ENCODE data around the gene CCND1.
A peak's percentile ranks its signal among the peaks of the same experiment; 100 is the strongest.

Gene CCND1

DNA sequence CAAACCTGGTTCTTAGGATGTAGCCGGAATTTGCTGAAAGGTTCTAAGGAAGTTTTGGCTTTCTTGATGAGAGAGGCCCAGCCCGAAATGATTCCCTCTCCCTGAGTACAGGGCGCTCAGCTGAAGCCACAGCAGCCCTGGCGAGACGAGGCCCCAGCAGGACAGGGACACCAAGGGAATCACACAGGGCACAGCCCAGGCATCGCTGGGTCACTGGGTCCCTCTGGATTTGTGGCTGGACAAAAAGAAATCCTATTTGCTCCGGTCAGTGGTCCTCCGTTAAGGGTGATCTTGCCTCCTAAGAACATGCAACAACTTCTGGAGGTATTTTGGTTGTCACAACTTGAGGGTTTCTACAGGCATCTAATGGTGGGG is 56.5 kb downstream of the CCND1 start:
- Histone ChIP-seq H3K27ac (no peak overlapping the region), H3K27me3 (peaks cover 65% of the 10 kb centered on the region), H3K4me3 (no peak overlapping the region)

DNA sequence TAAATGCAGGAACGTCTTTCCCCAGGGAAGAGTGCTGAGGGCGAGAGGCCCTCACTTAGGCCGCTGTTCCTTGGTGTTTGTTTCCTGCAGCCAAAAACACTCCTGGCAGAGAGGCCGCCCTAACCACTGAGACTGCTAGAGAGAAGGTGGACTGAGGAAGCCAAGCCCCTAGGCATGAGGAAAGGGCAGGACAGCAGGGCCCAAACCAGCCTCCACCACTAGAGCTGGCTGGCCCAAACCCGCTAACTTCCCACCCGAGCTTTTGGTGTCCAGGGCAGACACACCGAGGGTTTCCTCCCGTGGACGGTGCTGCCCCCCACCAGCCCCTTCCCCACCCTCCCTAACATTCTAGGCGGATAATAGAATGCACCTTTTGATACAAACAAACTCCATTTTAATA is 56.9 kb downstream of the CCND1 start:
- Histone ChIP-seq H3K4me1 (peaks cover 53% of the 10 kb centered on the region), H3K9me3 (no peaks in the 10 kb centered on the region), H3K4me3 (no peak overlapping the region), H3K36me3 (no peaks in the 10 kb centered on the region), H3K27me3 (peaks cover 69% of the 10 kb centered on the region), H4K20me1 (peaks cover 47% of the 10 kb centered on the region), H3K4me2 (peak overlapping the region; percentile 54), H3K27ac (no peak overlapping the region), H3K9ac (no peak overlapping the region)
- TF ChIP-seq Cebpa-rat (IDR thresholded peaks at IDR 0.05): no peak

More for the DNA sequence above, 56.5 kb downstream of the CCND1 start:
- Histone ChIP-seq H4K20me1 (peaks cover 43% of the 10 kb centered on the region), H3K4me1 (peaks cover 51% of the 10 kb centered on the region), H3K9ac (no peak overlapping the region), H3K36me3 (no peaks in the 10 kb centered on the region), H3K4me2 (peak overlapping the region; percentile 54), H3K9me3 (no peaks in the 10 kb centered on the region; the same call in 1 of the 2 replicates)
- TF ChIP-seq Cebpa-rat (IDR thresholded peaks at IDR 0.05): no peak

DNA sequence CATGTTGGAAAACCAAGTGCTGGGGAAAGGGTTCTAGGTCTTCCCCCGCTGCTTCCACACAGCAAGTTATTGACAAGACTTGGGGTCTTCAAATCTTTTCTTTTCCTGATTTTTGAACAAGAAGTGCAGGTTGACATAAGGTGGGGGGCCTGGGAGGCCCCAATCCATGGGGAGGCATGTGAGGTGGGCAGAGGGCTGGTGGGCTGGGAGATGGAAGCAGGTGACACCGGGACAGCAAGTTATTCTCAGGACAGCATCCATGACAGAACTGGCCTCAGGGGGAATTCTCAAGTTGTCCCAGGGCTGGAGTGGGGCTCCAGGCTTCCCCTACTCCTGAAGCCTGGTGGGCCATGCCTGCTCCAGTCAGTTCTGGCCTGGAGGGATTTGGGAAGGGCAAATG is 57.4 kb downstream of the CCND1 start:
- Histone ChIP-seq H4K20me1 (peaks cover 52% of the 10 kb centered on the region), H3K9ac (no peak overlapping the region), H3K27ac (no peak overlapping the region), H3K9me3 (no peaks in the 10 kb centered on the region), H3K27me3 (peaks cover 74% of the 10 kb centered on the region), H3K4me3 (0 out of 2 replicates have a peak overlapping the region, but pooled peaks have one; percentile 28), H3K4me1 (peaks cover 57% of the 10 kb centered on the region), H3K4me2 (peak overlapping the region; percentile 91), H3K36me3 (no peaks in the 10 kb centered on the region)
- TF ChIP-seq Cebpa-rat (IDR thresholded peaks at IDR 0.05): no peak

DNA sequence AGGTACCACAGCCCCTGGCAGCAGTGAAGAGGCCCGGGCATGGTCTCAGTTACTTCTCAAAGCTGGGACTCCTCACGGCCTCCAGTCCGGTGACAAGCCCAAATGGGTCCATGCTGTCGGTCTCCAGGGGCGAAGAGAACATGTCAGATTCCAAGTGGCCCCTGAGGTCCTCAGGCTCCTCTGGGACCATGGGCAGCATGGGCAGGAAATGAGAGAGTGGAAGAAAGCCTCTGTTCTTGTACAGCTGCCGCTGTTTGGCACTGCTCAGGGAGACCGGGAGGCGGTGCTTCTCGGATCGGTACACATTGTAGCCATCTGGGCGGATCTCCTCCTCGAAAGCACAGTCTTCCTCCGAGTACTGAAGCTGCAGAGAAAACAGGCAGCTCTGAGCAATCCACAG is 58.3 kb downstream of the CCND1 start:
- no peaks in the 10 kb centered on the region for H3K9me3 ChIP-seq
- H3K9ac ChIP-seq: 0 out of 2 replicates have a peak overlapping the region, but pooled peaks have one; percentile 5
- peaks cover 61% of the 10 kb centered on the region for H3K4me1 ChIP-seq
- H3K4me2 ChIP-seq: peak overlapping the region; percentile 91
- H4K20me1 ChIP-seq: peaks cover 60% of the 10 kb centered on the region
- peaks cover 77% of the 10 kb centered on the region for H3K27me3 ChIP-seq
- no peaks in the 10 kb centered on the region for H3K36me3 ChIP-seq
- no peak for TF ChIP-seq Cebpa-rat (IDR thresholded peaks at IDR 0.05)
- H3K4me3 ChIP-seq: 0 out of 2 replicates have a peak overlapping the region, but pooled peaks have one; percentile 28
- no peak overlapping the region; the same call in 1 of the 2 replicates for H3K27ac ChIP-seq

DNA sequence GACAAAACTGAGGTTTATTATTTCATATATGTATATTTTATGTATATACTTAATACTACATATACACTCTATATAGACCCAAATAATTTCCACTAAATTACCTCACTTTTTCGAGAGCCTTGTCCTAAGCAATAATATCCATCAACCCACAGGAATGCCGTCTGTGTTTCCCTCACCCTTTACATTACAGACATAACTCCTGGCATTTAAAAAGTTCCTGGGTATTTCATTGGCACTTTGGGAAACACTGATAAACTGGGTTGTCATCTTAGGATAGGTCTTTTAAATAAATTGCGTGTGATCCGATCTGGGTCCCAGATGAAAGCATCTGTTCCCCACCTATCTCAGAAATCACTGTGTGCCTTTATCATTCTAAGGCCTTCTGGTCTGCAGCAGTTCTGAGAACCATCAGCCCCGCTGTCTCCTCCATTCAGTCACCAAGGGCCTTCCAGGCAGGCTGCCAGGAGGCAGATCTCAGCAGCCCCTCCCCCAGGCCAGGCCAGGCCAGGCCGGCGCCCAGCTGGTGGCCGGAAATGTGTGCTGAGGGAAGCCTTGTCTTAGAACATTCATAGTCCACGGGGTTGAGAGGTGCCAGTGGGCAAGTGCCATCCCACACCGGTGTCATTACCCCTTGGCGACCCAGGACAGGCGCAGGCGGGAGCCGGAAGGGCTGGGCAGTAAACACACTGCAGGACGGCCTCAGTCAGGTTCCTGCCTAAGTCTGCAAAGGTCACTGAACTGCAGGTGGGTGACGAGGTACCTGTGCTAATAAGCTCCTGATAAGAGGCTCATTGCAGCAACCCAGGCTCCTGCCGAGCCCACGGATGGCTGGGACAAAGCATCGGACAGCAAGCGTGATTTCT is 59.6 kb downstream of the CCND1 start:
- Histone ChIP-seq H3K4me2 (peak overlapping the region; percentile 91), H3K4me1 (peaks cover 61% of the 10 kb centered on the region), H3K27ac (no peak overlapping the region), H3K36me3 (no peaks in the 10 kb centered on the region), H4K20me1 (peaks cover 73% of the 10 kb centered on the region), H3K4me3 (no peak overlapping the region), H3K27me3 (peaks cover 77% of the 10 kb centered on the region), H3K9ac (no peak overlapping the region), H3K9me3 (no peaks in the 10 kb centered on the region)
- no peak for TF ChIP-seq Cebpa-rat (IDR thresholded peaks at IDR 0.05)

DNA sequence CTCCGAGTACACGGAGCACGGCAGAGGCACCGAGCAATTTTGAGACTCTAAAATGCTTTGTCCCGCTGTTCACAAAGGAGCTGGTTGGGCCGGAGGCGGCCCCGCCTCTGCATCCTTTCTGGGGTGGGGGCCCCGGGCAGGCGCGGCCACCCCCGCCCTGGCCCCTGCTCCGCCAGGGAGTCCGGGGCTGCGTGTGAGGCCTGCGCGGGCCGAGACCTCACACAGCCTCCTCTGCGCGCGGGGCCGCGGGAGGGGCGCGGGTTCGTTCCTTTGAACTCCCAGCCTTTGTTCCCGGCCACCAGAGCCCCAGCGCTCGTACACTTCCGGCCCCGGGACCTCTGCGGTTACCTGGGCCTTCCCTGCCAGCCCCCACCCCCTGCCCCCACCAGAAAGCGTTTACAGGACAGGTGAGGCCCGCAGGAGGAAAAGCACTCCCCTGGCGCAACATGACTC is 61.3 kb downstream of the CCND1 start:
- no peak for TF ChIP-seq Cebpa-rat (IDR thresholded peaks at IDR 0.05)
- Histone ChIP-seq H3K9me3 (no peaks in the 10 kb centered on the region), H3K36me3 (no peaks in the 10 kb centered on the region), H3K27ac (no peak overlapping the region), H3K4me3 (no peak overlapping the region), H4K20me1 (peaks cover 88% of the 10 kb centered on the region), H3K27me3 (peaks cover 77% of the 10 kb centered on the region), H3K9ac (no peak overlapping the region), H3K4me1 (peaks cover 57% of the 10 kb centered on the region), H3K4me2 (peak overlapping the region; percentile 47)

DNA sequence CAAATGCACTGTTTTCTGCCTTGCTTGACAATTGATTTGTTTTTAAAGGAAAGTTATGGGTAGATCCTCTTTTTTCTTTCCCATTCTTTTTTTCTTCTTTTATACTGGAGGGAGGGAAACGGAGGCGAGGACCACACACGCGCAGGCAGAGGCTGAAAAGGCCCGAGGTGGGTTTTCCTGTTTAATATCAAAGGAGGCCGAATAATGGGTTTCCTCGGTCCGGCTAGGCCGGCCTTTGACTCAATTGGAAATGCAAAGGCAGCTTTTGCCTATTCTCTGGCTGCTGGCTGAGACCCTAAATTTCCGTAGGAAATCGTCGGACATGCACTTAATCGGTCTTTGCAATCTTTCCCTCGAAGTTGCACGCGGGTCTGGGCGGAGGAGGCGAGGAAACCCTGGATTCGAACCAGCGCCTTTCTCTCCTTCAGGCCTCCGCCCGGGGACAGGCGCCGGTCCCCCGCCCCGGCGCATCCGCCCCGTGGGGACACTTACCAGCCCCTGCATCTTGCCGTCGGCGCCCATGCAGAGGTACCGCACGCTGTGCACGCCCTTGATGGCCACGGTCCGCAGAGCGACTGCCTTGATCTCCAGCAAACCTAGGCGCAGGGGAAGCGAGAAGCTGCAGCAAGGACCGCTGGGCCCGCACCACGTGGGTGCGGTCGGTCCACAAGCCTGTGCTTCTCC is 62.0 kb downstream of the CCND1 start:
- Histone ChIP-seq H3K4me2 (peak overlapping the region; percentile 37; the same call in 1 of the 2 replicates), H3K9ac (no peak overlapping the region), H3K4me3 (no peak overlapping the region)

DNA sequence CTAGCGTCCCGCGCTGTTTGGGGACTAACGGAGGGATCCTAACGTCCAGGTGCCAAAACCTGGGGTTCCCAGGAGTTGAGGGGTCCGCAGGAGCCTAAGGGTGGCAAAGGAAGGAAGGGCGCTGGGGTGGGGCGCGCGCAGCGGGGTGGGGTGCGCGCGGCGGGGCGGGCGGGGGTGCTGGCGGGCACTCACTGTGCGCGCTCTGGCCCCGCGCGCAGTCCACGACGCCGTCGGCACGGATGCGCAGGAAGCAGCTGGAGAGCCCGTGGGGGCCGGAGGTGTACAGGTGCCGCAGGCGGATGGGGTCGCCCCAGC is 62.5 kb downstream of the CCND1 start:
- peaks cover 82% of the 10 kb centered on the region for H3K27me3 ChIP-seq
- no peaks in the 10 kb centered on the region for H3K36me3 ChIP-seq
- no peaks in the 10 kb centered on the region for H3K9me3 ChIP-seq
- no peak overlapping the region for H3K4me3 ChIP-seq
- no peak for TF ChIP-seq Cebpa-rat (IDR thresholded peaks at IDR 0.05)
- H3K27ac ChIP-seq: no peak overlapping the region
- H4K20me1 ChIP-seq: peaks cover 81% of the 10 kb centered on the region
- H3K4me2 ChIP-seq: peak overlapping the region; percentile 37; the same call in 1 of the 2 replicates
- no peak overlapping the region for H3K9ac ChIP-seq
- peaks cover 46% of the 10 kb centered on the region for H3K4me1 ChIP-seq

More for the DNA sequence above, 62.0 kb downstream of the CCND1 start:
- H3K27ac ChIP-seq: no peak overlapping the region
- H3K9me3 ChIP-seq: no peaks in the 10 kb centered on the region
- H3K27me3 ChIP-seq: peaks cover 77% of the 10 kb centered on the region
- H4K20me1 ChIP-seq: peaks cover 83% of the 10 kb centered on the region
- H3K36me3 ChIP-seq: no peaks in the 10 kb centered on the region
- TF ChIP-seq Cebpa-rat (IDR thresholded peaks at IDR 0.05): no peak
- H3K4me1 ChIP-seq: peaks cover 51% of the 10 kb centered on the region

Measured in BLaER1 (cell line).